ENCODE results near the gene YOD1. TPM values are rescaled to one million over a fixed set of nuclear protein-coding genes. Genes with fewer than 3 reads are reported as not detected.

Gene YOD1
- total and polyA plus RNA-seq, 2 donors = 10.5 to 11.5 TPM

DNA sequence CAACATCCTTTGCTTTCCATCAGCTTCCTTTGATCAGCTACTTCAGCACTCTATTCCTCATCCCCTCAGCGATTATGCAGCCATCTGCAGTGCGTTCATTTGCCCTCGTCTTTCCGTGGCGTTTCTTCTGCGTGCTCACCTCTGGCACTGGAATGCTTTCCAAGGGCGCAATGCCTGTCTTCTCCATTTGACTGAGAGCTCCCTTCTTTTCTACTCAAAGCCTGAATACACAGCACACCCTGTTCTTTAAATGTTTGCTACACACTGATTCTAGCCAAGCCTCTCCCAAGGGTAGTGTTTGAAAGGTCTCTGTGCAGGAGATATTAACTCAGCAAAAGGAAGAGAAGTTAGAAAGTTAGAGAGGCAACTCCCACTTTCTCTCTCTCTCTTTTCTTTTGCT, 41.1 kb downstream of the YOD1 start:
- DNase-seq (ENCODE audit: low read depth in 6 of 9, low spot score in 9 of 9) = no peak
- Histone ChIP-seq H3K27ac (ENCODE audit: low read depth in 1 of 2, low read length in 1 of 2) (no peak overlapping the region), H3K27me3 (ENCODE audit: control insufficient read depth in 2 of 2, insufficient read depth in 1 of 2, low read length in 1 of 2) (no peaks in the 10 kb centered on the region), H3K4me1 (ENCODE audit: control insufficient read depth in 2 of 2, insufficient read depth in 2 of 2, low read length in 2 of 2) (no peaks in the 10 kb centered on the region), H3K4me3 (ENCODE audit: low read length in 2 of 2) (no peak overlapping the region), H3K9me3 (ENCODE audit: control insufficient read depth in 2 of 2, insufficient read depth in 1 of 2, low read length in 1 of 2) (no peaks in the 10 kb centered on the region), H3K36me3 (ENCODE audit: control insufficient read depth in 2 of 2, insufficient read depth in 2 of 2, low read length in 1 of 2) (no peaks in the 10 kb centered on the region)
- WGBS = 97% methylated on average over 7 of the region's 7 CpGs

DNA sequence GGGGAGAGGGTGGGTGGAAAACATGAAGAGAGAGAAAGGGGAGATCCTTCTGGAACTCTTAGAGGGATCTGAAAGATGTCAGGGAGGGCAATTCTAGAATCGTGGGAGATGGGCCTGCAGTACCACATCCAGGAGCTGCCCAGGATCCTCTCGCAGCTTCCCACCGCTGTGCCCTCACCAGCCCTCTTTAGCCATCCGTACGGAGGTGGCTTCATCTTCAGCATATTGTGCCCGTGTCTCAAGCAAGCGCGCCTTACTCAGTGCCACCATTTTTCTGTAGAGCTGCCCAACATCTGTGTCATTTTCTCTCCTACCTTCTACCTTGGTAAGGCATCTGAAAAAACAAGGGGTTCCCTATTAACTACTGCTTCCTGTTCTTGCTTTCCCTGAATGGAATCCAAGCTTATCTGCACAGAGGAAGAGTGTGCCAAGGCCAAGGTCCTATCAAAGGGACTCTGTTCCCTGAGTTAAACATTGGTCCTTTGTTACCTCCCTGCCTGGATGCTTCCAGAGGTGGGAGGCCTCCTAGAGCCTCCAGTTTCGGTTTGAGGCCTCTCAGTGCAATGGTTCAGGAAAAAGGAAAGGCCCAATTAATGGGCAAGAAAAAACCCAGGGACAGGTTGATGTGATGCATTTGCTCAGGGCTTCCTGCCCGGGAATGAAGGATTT, 41.7 kb downstream of the YOD1 start:
- Histone ChIP-seq H3K4me1 (ENCODE audit: control insufficient read depth in 2 of 2, insufficient read depth in 2 of 2, low read length in 2 of 2) (no peaks in the 10 kb centered on the region), H3K9me3 (ENCODE audit: control insufficient read depth in 2 of 2, insufficient read depth in 1 of 2, low read length in 1 of 2) (no peaks in the 10 kb centered on the region), H3K4me3 (ENCODE audit: low read length in 2 of 2) (no peak overlapping the region), H3K27me3 (ENCODE audit: control insufficient read depth in 2 of 2, insufficient read depth in 1 of 2, low read length in 1 of 2) (no peaks in the 10 kb centered on the region), H3K36me3 (ENCODE audit: control insufficient read depth in 2 of 2, insufficient read depth in 2 of 2, low read length in 1 of 2) (no peaks in the 10 kb centered on the region), H3K27ac (ENCODE audit: low read depth in 1 of 2, low read length in 1 of 2) (no peak overlapping the region)
- 96% methylated on average over 10 of the region's 10 CpGs for WGBS
- DNase-seq (ENCODE audit: low read depth in 6 of 9, low spot score in 9 of 9) = no peak

DNA sequence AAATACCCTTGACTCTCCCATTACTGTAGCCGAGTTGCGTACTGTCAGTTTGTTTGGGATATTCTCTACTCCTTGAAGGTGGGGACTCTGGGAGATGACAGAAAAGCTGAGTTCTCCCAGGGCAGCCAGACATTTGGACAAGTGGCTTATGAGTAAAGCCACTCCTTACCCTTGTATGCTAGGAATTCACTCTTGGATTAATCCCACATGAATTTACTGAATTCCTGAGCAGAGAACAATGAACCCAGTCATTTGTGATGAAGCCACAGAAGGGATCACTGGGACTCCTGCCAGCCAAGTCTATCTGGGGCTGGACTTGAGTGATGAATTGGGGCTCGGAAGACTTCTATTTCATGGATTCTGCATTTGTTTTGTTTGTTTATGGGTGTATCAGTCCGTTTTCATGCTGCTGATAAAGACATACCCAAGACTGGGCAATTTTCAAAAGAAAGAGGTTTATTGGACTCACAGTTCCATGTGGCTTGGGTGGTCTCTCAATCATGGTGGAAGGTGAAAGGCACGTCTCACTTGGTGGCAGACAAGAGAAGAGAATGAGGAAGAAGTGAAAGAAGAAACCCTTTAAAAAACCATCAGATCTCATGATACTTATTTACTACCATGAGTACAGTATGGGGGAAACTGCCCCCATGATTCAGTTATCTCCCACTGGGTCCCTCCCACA, 43.5 kb downstream of the YOD1 start:
- 92% methylated on average over 5 of the region's 5 CpGs for WGBS
- Histone ChIP-seq H3K27me3 (ENCODE audit: control insufficient read depth in 2 of 2, insufficient read depth in 1 of 2, low read length in 1 of 2) (no peaks in the 10 kb centered on the region), H3K36me3 (ENCODE audit: control insufficient read depth in 2 of 2, insufficient read depth in 2 of 2, low read length in 1 of 2) (no peaks in the 10 kb centered on the region)

DNA sequence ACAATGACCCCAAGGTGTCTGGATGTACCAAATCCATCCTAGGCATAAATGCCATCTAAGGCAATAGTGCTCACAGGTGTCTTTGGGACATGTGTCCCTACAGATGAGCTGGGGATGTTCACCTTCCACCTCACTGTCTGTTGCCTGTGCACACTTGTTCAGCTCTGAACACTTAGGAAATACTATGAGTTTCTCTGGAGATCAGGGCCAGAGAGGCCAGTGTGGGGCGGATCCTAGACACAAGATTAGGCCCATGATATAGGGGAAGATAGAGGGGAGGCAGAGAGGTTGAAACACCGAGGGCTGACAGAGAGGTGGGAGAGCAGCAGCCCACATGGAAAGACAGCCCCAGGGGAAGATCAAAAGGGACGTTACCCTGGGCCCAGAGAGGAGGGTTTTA, 44.1 kb downstream of the YOD1 start:
- no peaks in the 10 kb centered on the region for H3K4me1 ChIP-seq (ENCODE audit: control insufficient read depth in 2 of 2, insufficient read depth in 2 of 2, low read length in 2 of 2)
- 93% methylated on average over 3 of the region's 3 CpGs for WGBS
- no peak overlapping the region for H3K27ac ChIP-seq (ENCODE audit: low read depth in 1 of 2, low read length in 1 of 2)

More for the DNA sequence above, 43.5 kb downstream of the YOD1 start:
- Histone ChIP-seq H3K9me3 (ENCODE audit: control insufficient read depth in 2 of 2, insufficient read depth in 1 of 2, low read length in 1 of 2) (no peaks in the 10 kb centered on the region), H3K4me1 (ENCODE audit: control insufficient read depth in 2 of 2, insufficient read depth in 2 of 2, low read length in 2 of 2) (no peaks in the 10 kb centered on the region), H3K27ac (ENCODE audit: low read depth in 1 of 2, low read length in 1 of 2) (no peak overlapping the region), H3K4me3 (ENCODE audit: low read length in 2 of 2) (no peak overlapping the region)
- no peak for DNase-seq (ENCODE audit: low read depth in 6 of 9, low spot score in 9 of 9)

DNA sequence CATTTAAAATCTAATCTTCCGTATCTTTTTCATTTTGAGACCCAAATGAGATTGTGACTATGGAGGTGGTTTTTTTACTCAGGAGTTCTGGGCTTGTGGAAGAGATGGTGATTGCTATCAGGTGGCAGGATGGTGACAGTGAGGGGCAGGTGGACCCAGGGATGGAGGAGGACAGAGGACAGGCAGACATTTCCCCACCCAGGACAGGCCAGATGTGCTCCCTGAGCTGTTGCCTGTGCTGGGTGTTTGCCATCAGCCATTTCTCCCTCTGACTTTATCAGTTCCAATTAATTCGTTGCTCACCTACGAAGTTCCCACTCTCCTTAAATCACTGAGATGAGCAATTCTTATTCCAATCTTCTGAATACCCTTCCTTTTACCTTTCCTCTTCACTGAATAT, 44.9 kb downstream of the YOD1 start:
- WGBS = 97% methylated on average over 3 of the region's 3 CpGs
- no peak overlapping the region for H3K27ac ChIP-seq (ENCODE audit: low read depth in 1 of 2, low read length in 1 of 2)
- no peaks in the 10 kb centered on the region for H3K27me3 ChIP-seq (ENCODE audit: control insufficient read depth in 2 of 2, insufficient read depth in 1 of 2, low read length in 1 of 2)
- no peaks in the 10 kb centered on the region for H3K9me3 ChIP-seq (ENCODE audit: control insufficient read depth in 2 of 2, insufficient read depth in 1 of 2, low read length in 1 of 2)
- H3K4me1 ChIP-seq (ENCODE audit: control insufficient read depth in 2 of 2, insufficient read depth in 2 of 2, low read length in 2 of 2) = no peaks in the 10 kb centered on the region
- no peak overlapping the region for H3K4me3 ChIP-seq (ENCODE audit: low read length in 2 of 2)
- H3K36me3 ChIP-seq (ENCODE audit: control insufficient read depth in 2 of 2, insufficient read depth in 2 of 2, low read length in 1 of 2) = no peaks in the 10 kb centered on the region
- no peak for DNase-seq (ENCODE audit: low read depth in 6 of 9, low spot score in 9 of 9)

More for the DNA sequence above, 44.1 kb downstream of the YOD1 start:
- Histone ChIP-seq H3K4me3 (ENCODE audit: low read length in 2 of 2) (no peak overlapping the region), H3K36me3 (ENCODE audit: control insufficient read depth in 2 of 2, insufficient read depth in 2 of 2, low read length in 1 of 2) (no peaks in the 10 kb centered on the region), H3K9me3 (ENCODE audit: control insufficient read depth in 2 of 2, insufficient read depth in 1 of 2, low read length in 1 of 2) (no peaks in the 10 kb centered on the region), H3K27me3 (ENCODE audit: control insufficient read depth in 2 of 2, insufficient read depth in 1 of 2, low read length in 1 of 2) (no peaks in the 10 kb centered on the region)
- DNase-seq (ENCODE audit: low read depth in 6 of 9, low spot score in 9 of 9) = no peak

GRCh38 chr1:207004931-207005830, 45.8 kb downstream of the YOD1 start:
- H3K27me3 ChIP-seq (ENCODE audit: control insufficient read depth in 2 of 2, insufficient read depth in 1 of 2, low read length in 1 of 2) = no peaks in the 10 kb centered on the region
- no peaks in the 10 kb centered on the region for H3K4me1 ChIP-seq (ENCODE audit: control insufficient read depth in 2 of 2, insufficient read depth in 2 of 2, low read length in 2 of 2)
- no peak overlapping the region for H3K27ac ChIP-seq (ENCODE audit: low read depth in 1 of 2, low read length in 1 of 2)
- no peaks in the 10 kb centered on the region for H3K36me3 ChIP-seq (ENCODE audit: control insufficient read depth in 2 of 2, insufficient read depth in 2 of 2, low read length in 1 of 2)
- no peaks in the 10 kb centered on the region for H3K9me3 ChIP-seq (ENCODE audit: control insufficient read depth in 2 of 2, insufficient read depth in 1 of 2, low read length in 1 of 2)
- peak; percentile 9 to 56 (median 21) for DNase-seq (ENCODE audit: low read depth in 6 of 9, low spot score in 9 of 9)
- WGBS = 55% methylated on average over 9 of the region's 9 CpGs
- no peak overlapping the region for H3K4me3 ChIP-seq (ENCODE audit: low read length in 2 of 2)

DNA sequence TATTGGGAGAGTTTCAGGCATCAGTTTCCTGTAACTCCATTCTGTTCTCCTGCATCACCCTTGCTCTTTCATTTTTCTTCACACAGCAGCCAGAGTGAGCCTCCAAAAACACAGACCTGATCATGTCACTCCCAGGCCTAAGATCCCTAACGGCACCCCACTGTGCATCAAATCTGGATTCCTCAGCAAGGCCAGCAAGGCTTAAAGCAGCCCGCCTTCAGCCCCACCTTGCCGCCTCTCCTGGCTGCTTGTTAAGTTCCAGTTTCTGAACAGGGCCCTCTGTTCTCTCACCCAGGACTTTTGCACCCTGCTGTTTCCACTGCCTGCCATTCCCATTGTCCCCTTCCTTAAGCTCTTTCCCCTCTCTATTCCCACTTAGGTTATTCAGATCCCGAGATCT, 47.8 kb downstream of the YOD1 start:
- H3K36me3 ChIP-seq (ENCODE audit: control insufficient read depth in 2 of 2, insufficient read depth in 2 of 2, low read length in 1 of 2) = no peaks in the 10 kb centered on the region
- 97% methylated on average over 4 of the region's 4 CpGs for WGBS
- DNase-seq (ENCODE audit: low read depth in 6 of 9, low spot score in 9 of 9) = no peak
- H3K9me3 ChIP-seq (ENCODE audit: control insufficient read depth in 2 of 2, insufficient read depth in 1 of 2, low read length in 1 of 2) = no peaks in the 10 kb centered on the region
- no peaks in the 10 kb centered on the region for H3K27me3 ChIP-seq (ENCODE audit: control insufficient read depth in 2 of 2, insufficient read depth in 1 of 2, low read length in 1 of 2)
- no peak overlapping the region for H3K4me3 ChIP-seq (ENCODE audit: low read length in 2 of 2)
- H3K27ac ChIP-seq (ENCODE audit: low read depth in 1 of 2, low read length in 1 of 2) = no peak overlapping the region
- H3K4me1 ChIP-seq (ENCODE audit: control insufficient read depth in 2 of 2, insufficient read depth in 2 of 2, low read length in 2 of 2) = no peaks in the 10 kb centered on the region

DNA sequence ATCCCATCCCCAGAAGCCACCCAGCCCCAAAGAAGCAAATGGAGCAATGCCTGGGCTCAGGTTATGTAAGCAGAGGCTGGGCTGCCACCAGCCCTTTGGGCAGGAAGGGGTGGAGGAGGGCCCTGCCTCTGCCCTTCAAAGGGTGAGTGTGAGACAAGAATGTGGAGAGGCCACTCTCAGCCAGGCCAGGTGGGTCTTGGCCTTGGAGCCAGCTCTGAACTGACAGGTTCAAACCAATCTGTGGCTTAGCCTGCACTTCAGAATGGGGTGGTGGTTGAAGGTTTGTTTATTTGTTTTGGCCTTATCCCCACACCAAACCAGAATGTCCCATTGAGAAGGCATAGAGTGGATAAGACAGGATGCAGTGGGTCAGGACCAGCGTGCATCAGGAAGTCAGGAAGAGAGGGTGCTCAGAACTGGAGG, 48.3 kb downstream of the YOD1 start:
- 94% methylated on average over 1 of the region's 1 CpG for WGBS
- Histone ChIP-seq H3K4me3 (ENCODE audit: low read length in 2 of 2) (no peak overlapping the region), H3K4me1 (ENCODE audit: control insufficient read depth in 2 of 2, insufficient read depth in 2 of 2, low read length in 2 of 2) (no peaks in the 10 kb centered on the region), H3K36me3 (ENCODE audit: control insufficient read depth in 2 of 2, insufficient read depth in 2 of 2, low read length in 1 of 2) (no peaks in the 10 kb centered on the region), H3K9me3 (ENCODE audit: control insufficient read depth in 2 of 2, insufficient read depth in 1 of 2, low read length in 1 of 2) (no peaks in the 10 kb centered on the region), H3K27me3 (ENCODE audit: control insufficient read depth in 2 of 2, insufficient read depth in 1 of 2, low read length in 1 of 2) (no peaks in the 10 kb centered on the region), H3K27ac (ENCODE audit: low read depth in 1 of 2, low read length in 1 of 2) (no peak overlapping the region)
- no peak for DNase-seq (ENCODE audit: low read depth in 6 of 9, low spot score in 9 of 9)

Measured in thymus (tissue), 11 donors.